ENCODE results near the gene LSR. TPM values are rescaled to one million over a fixed set of nuclear protein-coding genes. Genes with fewer than 3 reads are reported as not detected.
"Not testable (repeated sequence)": the region's sequence is repeated elsewhere in the genome, so short reads cannot be mapped to it uniquely, and the experiment has no call there.

The LSR gene
- total RNA-seq, 1 donor from 2014 or later, result 18.1 TPM

- Histone ChIP-seq H3K4me3 (ENCODE audit: insufficient read depth, low read depth, low read length) (no peak overlapping the region), H3K4me2 (ENCODE audit: low read length) (no peak overlapping the region), H3K9me3 (ENCODE audit: insufficient read depth, low read depth, low read length) (no peaks in the 10 kb centered on the region), H4K20me1 (ENCODE audit: insufficient read depth, low read length) (no peaks in the 10 kb centered on the region), H3K36me3 (ENCODE audit: insufficient read depth, low read length) (no peaks in the 10 kb centered on the region), H3K27ac (ENCODE audit: low read depth, low read length) (no peak overlapping the region), H3K27me3 (ENCODE audit: insufficient read depth, low read length) (no peaks in the 10 kb centered on the region), H3K4me1 (ENCODE audit: insufficient read depth, low read length) (no peaks in the 10 kb centered on the region), H2AFZ (ENCODE audit: low read depth, low read length) (no peak overlapping the region), H3K9ac (ENCODE audit: low read length) (no peak overlapping the region), H3K79me2 (ENCODE audit: insufficient read depth, low read length) (no peaks in the 10 kb centered on the region)
- H3K27ac Mint-ChIP-seq (ENCODE audit: unreplicated experiment), result no peak overlapping the region
- H3K9me3 Mint-ChIP-seq (ENCODE audit: unreplicated experiment), result peaks cover 23% of the 10 kb centered on the region
- FAIRE-seq, result no peak
- no peaks in the 10 kb centered on the region for H3K4me1 Mint-ChIP-seq (ENCODE audit: low read depth, unreplicated experiment)
- TF ChIP-seq CTCF (IDR thresholded peaks at IDR 0.05; ENCODE audit: insufficient read depth, low read depth, low read length) (no peak), EZH2 (IDR thresholded peaks at IDR 0.05; ENCODE audit: insufficient read depth, low read length) (no peak)
- peaks cover 5% of the 10 kb centered on the region for H3K27me3 Mint-ChIP-seq (ENCODE audit: low read depth, unreplicated experiment)
- DNase-seq (ENCODE audit: low read depth), result no peak
- H3K36me3 Mint-ChIP-seq (ENCODE audit: low read depth, unreplicated experiment), result no peaks in the 10 kb centered on the region
- no peak overlapping the region for H3K4me3 Mint-ChIP-seq (ENCODE audit: unreplicated experiment)
Observed at GRCh38 chr19:35236638-35237400, 12.0 kb upstream of the LSR start.

- not testable (repeated sequence) for H2AFZ ChIP-seq (ENCODE audit: low read depth, low read length); H4K20me1 ChIP-seq (ENCODE audit: insufficient read depth, low read length); H3K36me3 ChIP-seq (ENCODE audit: insufficient read depth, low read length); H3K27ac ChIP-seq (ENCODE audit: low read depth, low read length); H3K27ac Mint-ChIP-seq (ENCODE audit: unreplicated experiment); H3K27me3 Mint-ChIP-seq (ENCODE audit: low read depth, unreplicated experiment); H3K4me3 ChIP-seq (ENCODE audit: insufficient read depth, low read depth, low read length); H3K79me2 ChIP-seq (ENCODE audit: insufficient read depth, low read length); H3K9me3 ChIP-seq (ENCODE audit: insufficient read depth, low read depth, low read length); H3K27me3 ChIP-seq (ENCODE audit: insufficient read depth, low read length); DNase-seq (ENCODE audit: low read depth); H3K4me1 Mint-ChIP-seq (ENCODE audit: low read depth, unreplicated experiment); FAIRE-seq; H3K4me2 ChIP-seq (ENCODE audit: low read length); H3K9ac ChIP-seq (ENCODE audit: low read length); H3K4me3 Mint-ChIP-seq (ENCODE audit: unreplicated experiment); H3K36me3 Mint-ChIP-seq (ENCODE audit: low read depth, unreplicated experiment); H3K4me1 ChIP-seq (ENCODE audit: insufficient read depth, low read length)
- peaks cover 17% of the 10 kb centered on the region for H3K9me3 Mint-ChIP-seq (ENCODE audit: unreplicated experiment)
Observed at GRCh38 chr19:35239597-35239996, 9.2 kb upstream of the LSR start.

- no peaks in the 10 kb centered on the region for H3K36me3 ChIP-seq (ENCODE audit: insufficient read depth, low read length)
- H3K36me3 Mint-ChIP-seq (ENCODE audit: low read depth, unreplicated experiment), result no peaks in the 10 kb centered on the region
- no peaks in the 10 kb centered on the region for H3K27me3 Mint-ChIP-seq (ENCODE audit: low read depth, unreplicated experiment)
- no peak overlapping the region for H3K9ac ChIP-seq (ENCODE audit: low read length)
- no peaks in the 10 kb centered on the region for H3K9me3 ChIP-seq (ENCODE audit: insufficient read depth, low read depth, low read length)
- no peak overlapping the region for H3K27ac Mint-ChIP-seq (ENCODE audit: unreplicated experiment)
- H3K4me3 ChIP-seq (ENCODE audit: insufficient read depth, low read depth, low read length), result no peak overlapping the region
- peaks cover 17% of the 10 kb centered on the region for H3K9me3 Mint-ChIP-seq (ENCODE audit: unreplicated experiment)
- no peak overlapping the region for H3K4me3 Mint-ChIP-seq (ENCODE audit: unreplicated experiment)
- no peak overlapping the region for H3K27ac ChIP-seq (ENCODE audit: low read depth, low read length)
- DNase-seq (ENCODE audit: low read depth) (no peak), FAIRE-seq (no peak)
- H3K4me1 Mint-ChIP-seq (ENCODE audit: low read depth, unreplicated experiment), result no peaks in the 10 kb centered on the region
- H2AFZ ChIP-seq (ENCODE audit: low read depth, low read length), result no peak overlapping the region
- H4K20me1 ChIP-seq (ENCODE audit: insufficient read depth, low read length), result no peaks in the 10 kb centered on the region
- TF ChIP-seq CTCF (IDR thresholded peaks at IDR 0.05; ENCODE audit: insufficient read depth, low read depth, low read length) (no peak), EZH2 (IDR thresholded peaks at IDR 0.05; ENCODE audit: insufficient read depth, low read length) (no peak)
- H3K4me2 ChIP-seq (ENCODE audit: low read length), result no peak overlapping the region
- H3K4me1 ChIP-seq (ENCODE audit: insufficient read depth, low read length), result no peaks in the 10 kb centered on the region
- H3K27me3 ChIP-seq (ENCODE audit: insufficient read depth, low read length), result no peaks in the 10 kb centered on the region
- no peaks in the 10 kb centered on the region for H3K79me2 ChIP-seq (ENCODE audit: insufficient read depth, low read length)
Observed at GRCh38 chr19:35240327-35240726, 8.5 kb upstream of the LSR start.
